SU-DHL-6 (cell line): ENCODE measurements around the gene CABP7.

Experiments
- H2AFZ ChIP-seq: fragments of 200-600 bp; sonication (generic); 2 replicates; pipeline ENCODE4 v1.6.1; 2014; ENCODE audit warnings: low read depth, mild to moderate bottlenecking, moderate library complexity, mixed read lengths, antibody characterized with exemption, low read length; ENCODE audit not compliant: severe bottlenecking
- H3F3A ChIP-seq: fragments of 200-600 bp; shearing (Covaris generic); 2 replicates; pipeline ENCODE4 v1.6.0; 2016; ENCODE audit warnings: antibody characterized with exemption, mild to moderate bottlenecking; ENCODE audit not compliant: insufficient read depth
- H3K27ac ChIP-seq: fragments of 200-600 bp; sonication (generic); 2 replicates; pipeline ENCODE4 v1.5.1; 2016; ENCODE audit warnings: low read depth, mild to moderate bottlenecking, low read length, moderate library complexity, mixed read lengths
- H3K27me3 ChIP-seq: fragments of 200-600 bp; sonication (generic), shearing (Covaris generic); 2 replicates; pipeline ENCODE4 v1.6.0; 2014; ENCODE audit warnings: mild to moderate bottlenecking, low read length
- H3K36me3 ChIP-seq: fragments of 200-600 bp; sonication (generic); 2 replicates; pipeline ENCODE4 v1.6.1; 2014; ENCODE audit warnings: mild to moderate bottlenecking, low read length, mixed read lengths
- H3K4me2 ChIP-seq: fragments of 300-600, 200-600 bp; shearing (Covaris generic), sonication (generic); 2 replicates; pipeline ENCODE4 v1.6.0; 2014; ENCODE audit warnings: low read length, low read depth, mild to moderate bottlenecking; ENCODE audit not compliant: poor library complexity, severe bottlenecking
- H3K4me3 ChIP-seq: fragments of 200-600 bp; sonication (generic); 2 replicates; pipeline ENCODE4 v1.5.1; 2014; ENCODE audit warnings: antibody characterized with exemption, low read length, mild to moderate bottlenecking, mixed read lengths; ENCODE audit not compliant: insufficient read depth, poor library complexity, severe bottlenecking
- H3K79me2 ChIP-seq: fragments of 200-600 bp; sonication (generic); 2 replicates; pipeline ENCODE4 v1.6.1; 2014; ENCODE audit warnings: mild to moderate bottlenecking, low read length, moderate library complexity; ENCODE audit not compliant: insufficient read depth
- H3K9ac ChIP-seq: fragments of 200-600 bp; sonication (generic); 2 replicates; pipeline ENCODE4 v1.7.0; 2014; ENCODE audit warnings: mild to moderate bottlenecking, low read length
- H3K9me2 ChIP-seq: fragments of 200-600 bp; sonication (generic); replicated peaks from 2 replicates; pipeline ENCODE4 v1.6.1; 2014; ENCODE audit warnings: low read length; ENCODE audit not compliant: insufficient read depth
- H3K9me3 ChIP-seq: fragments of 200-600 bp; sonication (generic); 2 replicates; pipeline ENCODE4 v1.6.1; 2014; ENCODE audit warnings: low read length, mixed read lengths; ENCODE audit not compliant: insufficient read depth
- H4K20me1 ChIP-seq: fragments of 200-600 bp; sonication (generic); 2 replicates; pipeline ENCODE4 v1.6.1; 2014; ENCODE audit warnings: low read depth, mild to moderate bottlenecking, antibody characterized with exemption, low read length, moderate library complexity, mixed read lengths
- EZH2phosphoT487 ChIP-seq: fragments of 200-600 bp; sonication (generic), shearing (Covaris generic); conservative IDR thresholded peaks from 2 replicates; pipeline ENCODE4 v1.6.1; 2018; ENCODE audit warnings: mild to moderate bottlenecking, antibody characterized with exemption, low read length, moderate library complexity, mixed read lengths
- TF ChIP-seq, protein P1 (sequence below): fragments of 200-600 bp; sonication (generic); IDR thresholded peaks from one replicate; pipeline ENCODE4 v1.5.1; 2017; ENCODE audit warnings: antibody characterized with exemption, mild to moderate bottlenecking, low read length, moderate library complexity; ENCODE audit not compliant: insufficient read depth, poor library complexity, severe bottlenecking

Gene CABP7

DNA sequence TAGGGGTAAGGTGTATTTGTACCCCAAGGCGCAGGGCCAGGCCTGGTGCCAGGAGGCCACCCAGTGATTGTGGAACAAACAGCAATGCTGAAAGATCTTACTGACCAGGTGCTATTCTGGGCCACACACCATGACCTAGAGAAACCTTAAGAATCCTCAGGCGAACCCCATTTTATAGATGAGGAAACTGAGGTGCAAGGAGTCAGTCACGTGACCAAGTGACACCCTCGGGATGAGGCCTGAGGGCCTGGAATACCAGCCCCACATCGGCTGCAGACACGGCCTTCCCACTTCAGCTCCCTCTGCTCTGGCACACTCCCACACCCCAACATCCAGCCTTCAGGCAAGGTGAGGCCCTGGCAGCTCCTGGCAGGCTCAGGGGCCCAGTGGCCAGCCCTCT is 13.1 kb downstream of the CABP7 start:
- H3K36me3 ChIP-seq: no peaks in the 10 kb centered on the region
- no peak for TF ChIP-seq EZH2phosphoT487
- TF ChIP-seq, protein P1, sequence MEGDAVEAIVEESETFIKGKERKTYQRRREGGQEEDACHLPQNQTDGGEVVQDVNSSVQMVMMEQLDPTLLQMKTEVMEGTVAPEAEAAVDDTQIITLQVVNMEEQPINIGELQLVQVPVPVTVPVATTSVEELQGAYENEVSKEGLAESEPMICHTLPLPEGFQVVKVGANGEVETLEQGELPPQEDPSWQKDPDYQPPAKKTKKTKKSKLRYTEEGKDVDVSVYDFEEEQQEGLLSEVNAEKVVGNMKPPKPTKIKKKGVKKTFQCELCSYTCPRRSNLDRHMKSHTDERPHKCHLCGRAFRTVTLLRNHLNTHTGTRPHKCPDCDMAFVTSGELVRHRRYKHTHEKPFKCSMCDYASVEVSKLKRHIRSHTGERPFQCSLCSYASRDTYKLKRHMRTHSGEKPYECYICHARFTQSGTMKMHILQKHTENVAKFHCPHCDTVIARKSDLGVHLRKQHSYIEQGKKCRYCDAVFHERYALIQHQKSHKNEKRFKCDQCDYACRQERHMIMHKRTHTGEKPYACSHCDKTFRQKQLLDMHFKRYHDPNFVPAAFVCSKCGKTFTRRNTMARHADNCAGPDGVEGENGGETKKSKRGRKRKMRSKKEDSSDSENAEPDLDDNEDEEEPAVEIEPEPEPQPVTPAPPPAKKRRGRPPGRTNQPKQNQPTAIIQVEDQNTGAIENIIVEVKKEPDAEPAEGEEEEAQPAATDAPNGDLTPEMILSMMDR: no peak
- peak overlapping the region; percentile 62 for H3K4me2 ChIP-seq
- H3K9me2 ChIP-seq: no peaks in the 10 kb centered on the region
- H3K9me3 ChIP-seq: no peaks in the 10 kb centered on the region
- no peak overlapping the region for H3K4me3 ChIP-seq
- H3F3A ChIP-seq: peaks cover 8% of the 10 kb centered on the region
- H3K79me2 ChIP-seq: no peaks in the 10 kb centered on the region
- no peaks in the 10 kb centered on the region for H4K20me1 ChIP-seq
- no peak overlapping the region for H2AFZ ChIP-seq
- H3K9ac ChIP-seq: peak overlapping the region; percentile 50; the same call in 1 of the 2 replicates
- no peaks in the 10 kb centered on the region for H3K27me3 ChIP-seq
- peak overlapping the region; percentile 92 for H3K27ac ChIP-seq

DNA sequence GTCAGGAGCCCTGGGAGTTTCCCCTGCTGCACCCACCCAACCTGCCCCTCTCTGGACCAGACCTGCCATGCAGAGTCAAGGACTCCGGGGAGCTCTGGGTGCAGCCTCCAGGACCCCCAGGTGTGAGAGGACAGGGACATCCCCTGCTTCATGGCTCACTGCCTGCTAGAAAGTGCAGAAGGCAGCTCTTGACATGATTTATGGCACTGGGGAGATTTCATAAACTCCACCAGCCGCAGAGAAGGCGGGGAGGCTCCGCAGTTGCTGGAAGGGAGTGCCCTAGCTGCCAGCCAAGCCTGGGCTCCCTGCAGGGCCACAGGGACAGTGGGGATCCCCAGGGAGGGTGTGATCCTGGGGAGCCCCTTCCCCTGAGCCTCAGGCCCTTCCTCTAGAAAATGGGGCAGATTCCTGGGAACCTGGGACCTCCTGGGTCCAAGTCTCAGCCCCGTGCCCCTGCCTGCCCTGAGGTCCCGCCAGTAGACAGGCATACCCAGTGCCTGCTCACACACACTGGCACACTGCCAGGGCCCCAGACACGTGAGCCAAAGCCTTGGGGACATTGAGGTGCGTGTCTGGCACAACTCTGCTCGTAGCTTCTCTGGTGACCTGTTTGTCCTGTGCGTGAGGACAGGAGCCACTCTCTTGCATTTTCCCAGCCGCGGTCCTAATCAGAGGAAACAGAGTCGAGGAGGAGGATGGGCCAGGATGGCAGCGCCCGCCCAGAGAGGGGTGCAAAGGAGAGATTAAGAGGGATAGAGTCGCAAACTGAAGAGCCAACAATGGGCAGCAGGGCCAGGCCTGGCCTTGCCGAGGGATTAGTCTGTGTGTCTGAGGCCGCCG is 13.8 kb downstream of the CABP7 start:
- H3K9ac ChIP-seq: peak overlapping the region; percentile 50
- H3K4me3 ChIP-seq: no peak overlapping the region
- peak overlapping the region; percentile 17 for H2AFZ ChIP-seq
- H3K79me2 ChIP-seq: no peaks in the 10 kb centered on the region
- H3K36me3 ChIP-seq: no peaks in the 10 kb centered on the region
- no peaks in the 10 kb centered on the region for H3K9me3 ChIP-seq
- no peaks in the 10 kb centered on the region for H3K9me2 ChIP-seq
- peak overlapping the region; percentile 92 for H3K27ac ChIP-seq
- no peaks in the 10 kb centered on the region for H3K27me3 ChIP-seq
- no peak for TF ChIP-seq EZH2phosphoT487
- TF ChIP-seq, protein P1: no peak
- no peaks in the 10 kb centered on the region for H4K20me1 ChIP-seq
- H3F3A ChIP-seq: peaks cover 8% of the 10 kb centered on the region
- H3K4me2 ChIP-seq: peak overlapping the region; percentile 62

DNA sequence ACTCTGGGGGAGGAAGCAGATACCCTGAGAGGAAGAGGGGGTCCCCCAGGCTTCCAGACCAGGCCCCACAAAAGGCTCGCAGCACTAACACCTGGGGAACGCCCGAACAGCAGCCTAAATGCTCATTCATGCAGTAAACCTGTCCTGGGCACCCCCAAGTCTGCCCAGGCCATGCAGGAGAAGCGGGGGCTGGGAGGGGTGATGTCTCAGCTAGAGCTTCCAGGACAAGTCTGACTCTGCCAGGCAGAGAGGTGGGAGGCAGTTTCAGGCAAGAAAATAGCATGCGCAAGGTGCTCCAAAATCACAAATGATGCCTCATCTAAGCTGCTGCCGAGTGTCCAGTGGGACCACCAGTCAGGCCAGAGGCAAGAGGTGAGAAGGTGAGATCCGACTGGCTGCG is 14.6 kb downstream of the CABP7 start:
- Histone ChIP-seq H3K9me3 (no peaks in the 10 kb centered on the region), H2AFZ (no peak overlapping the region), H4K20me1 (no peaks in the 10 kb centered on the region), H3K36me3 (no peaks in the 10 kb centered on the region), H3K27me3 (no peaks in the 10 kb centered on the region), H3K9ac (peak overlapping the region; percentile 50), H3K4me3 (no peak overlapping the region), H3F3A (peaks cover 8% of the 10 kb centered on the region), H3K9me2 (no peaks in the 10 kb centered on the region), H3K27ac (peak overlapping the region; percentile 92), H3K4me2 (peak overlapping the region; percentile 62), H3K79me2 (no peaks in the 10 kb centered on the region)
- TF ChIP-seq, protein P1: no peak
- TF ChIP-seq EZH2phosphoT487: no peak
